ENCODE data around the gene HERPUD1.
"Not testable (repeated sequence)": the region's sequence is repeated elsewhere in the genome, so short reads cannot be mapped to it uniquely, and the experiment has no call there.

DNA sequence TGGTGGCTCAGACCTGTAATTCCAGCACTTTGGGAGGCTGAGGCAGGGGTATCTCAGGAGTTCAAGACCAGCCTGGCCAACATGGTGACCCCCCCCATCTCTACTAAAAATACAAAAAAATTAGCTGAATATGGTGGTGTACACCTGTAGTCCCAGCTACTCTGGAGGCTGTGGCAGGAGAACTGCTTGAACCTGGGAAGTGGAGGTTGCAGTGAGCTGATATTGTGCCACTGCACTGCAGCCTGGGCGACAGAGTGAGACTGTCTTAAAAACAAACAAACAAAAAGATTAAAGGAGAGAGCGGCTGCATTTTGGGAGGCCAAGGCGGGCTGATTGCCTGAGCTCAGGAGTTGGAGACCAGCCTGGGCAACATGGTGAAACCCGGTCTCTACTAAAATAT is 55.0 kb downstream of the HERPUD1 start:
- TF ChIP-seq, protein P1, sequence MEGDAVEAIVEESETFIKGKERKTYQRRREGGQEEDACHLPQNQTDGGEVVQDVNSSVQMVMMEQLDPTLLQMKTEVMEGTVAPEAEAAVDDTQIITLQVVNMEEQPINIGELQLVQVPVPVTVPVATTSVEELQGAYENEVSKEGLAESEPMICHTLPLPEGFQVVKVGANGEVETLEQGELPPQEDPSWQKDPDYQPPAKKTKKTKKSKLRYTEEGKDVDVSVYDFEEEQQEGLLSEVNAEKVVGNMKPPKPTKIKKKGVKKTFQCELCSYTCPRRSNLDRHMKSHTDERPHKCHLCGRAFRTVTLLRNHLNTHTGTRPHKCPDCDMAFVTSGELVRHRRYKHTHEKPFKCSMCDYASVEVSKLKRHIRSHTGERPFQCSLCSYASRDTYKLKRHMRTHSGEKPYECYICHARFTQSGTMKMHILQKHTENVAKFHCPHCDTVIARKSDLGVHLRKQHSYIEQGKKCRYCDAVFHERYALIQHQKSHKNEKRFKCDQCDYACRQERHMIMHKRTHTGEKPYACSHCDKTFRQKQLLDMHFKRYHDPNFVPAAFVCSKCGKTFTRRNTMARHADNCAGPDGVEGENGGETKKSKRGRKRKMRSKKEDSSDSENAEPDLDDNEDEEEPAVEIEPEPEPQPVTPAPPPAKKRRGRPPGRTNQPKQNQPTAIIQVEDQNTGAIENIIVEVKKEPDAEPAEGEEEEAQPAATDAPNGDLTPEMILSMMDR (conservative IDR thresholded peaks at IDR 0.05; ENCODE audit: low read depth, low read length), result not testable (repeated sequence)
- not testable (repeated sequence) for TF ChIP-seq EZH2 (IDR thresholded peaks at IDR 0.05; ENCODE audit: borderline replicate concordance, low read depth, low read length, poor library complexity, severe bottlenecking)
